ENCODE data around the gene HCST. TPM values are rescaled to one million over a fixed set of nuclear protein-coding genes. Genes with fewer than 3 reads are reported as not detected.
"Not testable (repeated sequence)": the region's sequence is repeated elsewhere in the genome, so short reads cannot be mapped to it uniquely, and the experiment has no call there.

The HCST gene
- total RNA-seq, 1 donor from 2014 or later = 1.3 TPM

GRCh38 chr19:35868172-35868822, 34.0 kb upstream of the HCST start, which contains the start of gene APLP1:
Gene APLP1 (plus strand): TSS chr19:35868574. CDS start chr19:35868637, 63 bp downstream.
- Histone ChIP-seq H3K4me3 (ENCODE audit: low read depth, low read length) (peak within 1 kb of the TSS; percentile 25), H3K36me3 (ENCODE audit: control insufficient read depth, insufficient read depth, low read length) (no peaks in the 10 kb centered on the region), H3K27me3 (ENCODE audit: control insufficient read depth, insufficient read depth, low read length) (no peaks in the 10 kb centered on the region)
- no peak for DNase-seq (ENCODE audit: low read depth)
- no peak for FAIRE-seq
- no peak for TF ChIP-seq CTCF (IDR thresholded peaks at IDR 0.05; ENCODE audit: insufficient read depth, low read length, severe bottlenecking)

GRCh38 chr19:35868823-35869326, 33.5 kb upstream of the HCST start:
- Histone ChIP-seq H3K36me3 (ENCODE audit: control insufficient read depth, insufficient read depth, low read length) (no peaks in the 10 kb centered on the region), H3K27me3 (ENCODE audit: control insufficient read depth, insufficient read depth, low read length) (no peaks in the 10 kb centered on the region), H3K4me3 (ENCODE audit: low read depth, low read length) (peak overlapping the region; percentile 25)
- DNase-seq (ENCODE audit: low read depth) (no peak), FAIRE-seq (no peak)
- TF ChIP-seq CTCF (IDR thresholded peaks at IDR 0.05; ENCODE audit: insufficient read depth, low read length, severe bottlenecking) = no peak

GRCh38 chr19:35869327-35870123, 32.8 kb upstream of the HCST start:
- peak; percentile 64 for DNase-seq (ENCODE audit: low read depth)
- H3K27me3 ChIP-seq (ENCODE audit: control insufficient read depth, insufficient read depth, low read length) = no peaks in the 10 kb centered on the region
- H3K4me3 ChIP-seq (ENCODE audit: low read depth, low read length) = no peak overlapping the region
- no peak for TF ChIP-seq CTCF (IDR thresholded peaks at IDR 0.05; ENCODE audit: insufficient read depth, low read length, severe bottlenecking)
- H3K36me3 ChIP-seq (ENCODE audit: control insufficient read depth, insufficient read depth, low read length) = no peaks in the 10 kb centered on the region
- no peak for FAIRE-seq

GRCh38 chr19:35870124-35870736, 32.1 kb upstream of the HCST start:
- not testable (repeated sequence) for H3K27me3 ChIP-seq (ENCODE audit: control insufficient read depth, insufficient read depth, low read length); H3K4me3 ChIP-seq (ENCODE audit: low read depth, low read length); FAIRE-seq; H3K36me3 ChIP-seq (ENCODE audit: control insufficient read depth, insufficient read depth, low read length); DNase-seq (ENCODE audit: low read depth)

- Histone ChIP-seq H3K27me3 (ENCODE audit: control insufficient read depth, insufficient read depth, low read length) (no peaks in the 10 kb centered on the region), H3K36me3 (ENCODE audit: control insufficient read depth, insufficient read depth, low read length) (no peaks in the 10 kb centered on the region), H3K4me3 (ENCODE audit: low read depth, low read length) (no peak overlapping the region)
- DNase-seq (ENCODE audit: low read depth) (no peak), FAIRE-seq (no peak)
- TF ChIP-seq CTCF (IDR thresholded peaks at IDR 0.05; ENCODE audit: insufficient read depth, low read length, severe bottlenecking) = no peak
Measured at GRCh38 chr19:35870798-35871197, 31.5 kb upstream of the HCST start.

- no peak for TF ChIP-seq CTCF (IDR thresholded peaks at IDR 0.05; ENCODE audit: insufficient read depth, low read length, severe bottlenecking)
- no peaks in the 10 kb centered on the region for H3K27me3 ChIP-seq (ENCODE audit: control insufficient read depth, insufficient read depth, low read length)
- H3K4me3 ChIP-seq (ENCODE audit: low read depth, low read length) = no peak overlapping the region
- H3K36me3 ChIP-seq (ENCODE audit: control insufficient read depth, insufficient read depth, low read length) = no peaks in the 10 kb centered on the region
- FAIRE-seq = no peak
- no peak for DNase-seq (ENCODE audit: low read depth)
Measured at GRCh38 chr19:35871611-35872010, 30.7 kb upstream of the HCST start.

All from bronchial epithelial cell (primary cell).